Measurements from ENCODE around the gene CASP6.

Gene CASP6

DNA sequence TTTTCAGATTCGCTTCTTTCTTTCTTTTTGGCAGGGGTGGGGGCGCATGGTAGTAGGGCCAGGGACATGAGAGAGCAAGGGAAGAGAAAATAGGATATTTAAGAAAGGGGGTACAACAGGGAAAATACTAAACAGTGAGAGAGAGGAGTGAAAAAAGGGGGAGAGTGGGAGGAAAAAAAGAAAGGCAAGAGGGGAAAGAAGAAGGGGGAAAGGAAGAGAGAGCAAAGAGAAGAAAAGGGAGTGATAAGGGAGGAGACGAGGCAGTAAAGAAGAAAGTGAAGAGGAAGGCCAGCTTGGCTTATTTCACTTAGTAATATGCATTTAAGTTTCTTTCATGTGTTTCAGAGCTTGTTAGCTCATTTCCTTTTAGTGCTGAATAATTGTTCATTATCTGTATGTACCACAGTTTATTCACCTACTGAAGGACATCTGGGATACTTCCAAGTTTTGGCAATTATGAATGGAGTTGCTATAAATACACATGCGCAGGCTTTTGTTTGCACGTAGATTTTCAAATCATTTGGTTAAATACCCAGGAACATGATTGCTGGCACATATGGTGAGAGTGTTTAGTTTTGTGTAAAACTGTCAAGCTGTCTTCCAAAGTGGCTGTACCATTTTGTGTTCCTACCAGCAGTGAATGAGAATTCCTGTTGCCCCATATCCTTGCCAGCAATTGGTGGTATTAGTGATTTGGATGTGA is 37.3 kb downstream of the CASP6 start:
- DNase-seq = no peak

- DNase-seq = no peak
These were observed 40.5 kb downstream of the CASP6 start for GRCh38 chr4:109662771-109663170.

DNA sequence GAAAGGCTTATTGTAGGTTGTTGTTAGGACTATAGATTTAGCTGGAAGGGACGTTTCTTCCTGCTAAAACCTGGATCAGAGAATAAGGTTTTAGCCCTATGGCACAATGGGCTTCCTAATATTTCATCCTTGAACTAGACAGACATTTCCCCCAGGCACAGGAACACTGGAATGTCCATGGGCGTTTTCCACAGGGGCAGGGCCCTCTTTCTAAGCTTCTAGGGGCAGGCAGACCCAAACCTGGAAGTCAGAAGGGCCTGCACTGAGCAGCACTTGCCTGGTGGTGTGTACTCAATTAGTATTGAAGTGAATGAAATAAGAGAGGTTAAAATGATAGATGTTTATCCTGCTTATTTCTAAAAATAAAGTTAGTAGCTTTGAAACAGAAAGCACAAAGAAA is 41.1 kb downstream of the CASP6 start:
- no peak for DNase-seq

DNA sequence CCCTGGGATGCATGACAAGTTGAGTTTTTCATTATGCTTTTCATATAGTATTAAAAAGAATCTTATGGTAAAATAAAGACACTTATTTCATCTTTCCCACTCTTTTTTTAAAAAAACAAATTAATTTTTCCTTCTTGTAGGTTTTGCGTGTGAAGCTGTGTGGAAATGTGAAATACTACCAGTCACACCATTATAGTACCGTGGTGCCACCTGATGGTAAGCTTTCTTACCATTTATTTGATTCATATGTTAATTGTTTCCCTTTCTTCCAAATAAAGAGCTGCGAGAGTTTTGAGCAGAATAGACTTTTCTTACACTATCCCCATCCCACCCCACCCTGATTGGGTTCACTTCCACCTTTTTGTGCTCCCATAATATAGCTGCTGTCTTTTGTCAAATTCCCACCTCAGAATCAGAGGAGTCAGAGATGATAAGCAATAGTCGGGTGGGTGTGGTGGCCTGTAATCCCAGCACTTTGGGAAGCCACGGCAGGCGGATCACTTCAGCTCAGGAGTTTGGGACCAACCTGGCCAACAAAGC is 44.3 kb downstream of the CASP6 start:
- no peak for DNase-seq

- DNase-seq = no peak
These were observed 45.3 kb downstream of the CASP6 start for GRCh38 chr4:109657854-109658418.

DNA sequence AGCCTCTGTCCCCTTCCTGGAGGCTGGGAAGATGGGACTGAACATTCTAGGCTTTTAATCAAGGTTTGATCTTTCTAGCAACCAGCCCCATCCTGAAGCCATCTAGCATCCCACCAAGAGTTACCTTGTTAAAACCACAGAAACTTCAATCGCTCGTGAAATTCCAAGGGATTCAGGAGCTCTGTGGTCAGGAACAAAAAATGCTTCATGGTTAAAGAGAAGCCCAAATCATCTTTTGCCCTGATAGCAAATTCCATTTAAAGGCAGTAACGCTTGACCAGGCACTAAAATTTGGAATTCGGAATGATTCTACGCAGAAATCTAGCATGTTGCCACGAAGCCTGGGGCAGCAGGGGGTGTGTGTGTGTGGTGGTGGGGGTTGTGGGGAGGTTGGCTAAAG is 47.8 kb downstream of the CASP6 start:
- no peak for DNase-seq

DNA sequence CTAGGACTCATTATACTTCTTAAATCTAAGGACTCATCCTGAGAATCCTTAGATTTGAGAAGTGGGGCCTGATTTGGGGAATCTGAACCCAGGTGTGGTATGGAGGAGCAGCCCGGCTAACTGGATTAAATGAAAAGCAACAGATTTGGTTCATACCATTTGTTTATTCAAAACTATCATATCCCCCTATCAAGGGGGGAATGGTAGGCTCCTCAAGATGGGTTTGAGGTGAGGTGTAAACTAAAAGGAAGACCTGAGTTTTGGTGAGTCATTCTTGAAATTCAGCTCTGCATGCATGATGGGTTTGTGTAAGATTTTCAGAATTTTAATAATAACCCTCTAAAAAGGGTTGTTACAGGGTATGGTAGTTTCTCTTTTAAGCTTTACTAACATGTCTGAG is 53.4 kb downstream of the CASP6 start:
- no peak for DNase-seq

- DNase-seq = no peak
These were observed 54.2 kb downstream of the CASP6 start for GRCh38 chr4:109648997-109649575.

- DNase-seq = no peak
These were observed 54.8 kb downstream of the CASP6 start for GRCh38 chr4:109648266-109648996.

GRCh38 chr4:109645874-109646710 is 57.2 kb downstream of the CASP6 start:
- no peak for DNase-seq

DNA sequence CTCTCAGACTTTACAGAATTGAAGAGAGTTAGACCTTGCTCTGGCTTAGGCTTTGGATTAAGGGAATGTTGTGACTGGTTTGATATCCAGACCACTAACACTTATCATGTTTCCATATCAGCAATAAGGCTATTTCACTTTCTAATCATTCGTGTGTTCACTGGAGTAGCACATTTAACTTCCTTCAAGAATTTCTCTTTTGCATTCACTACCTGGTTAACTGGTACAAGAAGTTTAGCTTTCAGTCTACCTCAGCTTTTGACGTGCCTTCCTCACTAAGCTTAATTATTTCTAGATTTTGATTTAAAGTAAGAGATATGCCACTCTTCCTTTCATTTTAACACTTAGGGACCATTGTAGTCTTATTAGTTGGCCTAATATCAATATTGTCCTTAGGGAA is 62.6 kb downstream of the CASP6 start:
- no peak for DNase-seq
